GM10266 (cell line): Measurements from ENCODE around the gene HES5.

Source experiments
- DNase-seq: peaks from one replicate; pipeline ENCODE4 v3.0.0; 2012; ENCODE audit errors: extremely low spot score
- CTCF ChIP-seq: IDR thresholded peaks from 2 replicates; pipeline ENCODE4 v1.5.1; 2012; ENCODE audit warnings: mild to moderate bottlenecking, low read depth; ENCODE audit not compliant: control insufficient read depth, insufficient read depth; ENCODE audit errors: missing control alignments

HES5 gene

DNA sequence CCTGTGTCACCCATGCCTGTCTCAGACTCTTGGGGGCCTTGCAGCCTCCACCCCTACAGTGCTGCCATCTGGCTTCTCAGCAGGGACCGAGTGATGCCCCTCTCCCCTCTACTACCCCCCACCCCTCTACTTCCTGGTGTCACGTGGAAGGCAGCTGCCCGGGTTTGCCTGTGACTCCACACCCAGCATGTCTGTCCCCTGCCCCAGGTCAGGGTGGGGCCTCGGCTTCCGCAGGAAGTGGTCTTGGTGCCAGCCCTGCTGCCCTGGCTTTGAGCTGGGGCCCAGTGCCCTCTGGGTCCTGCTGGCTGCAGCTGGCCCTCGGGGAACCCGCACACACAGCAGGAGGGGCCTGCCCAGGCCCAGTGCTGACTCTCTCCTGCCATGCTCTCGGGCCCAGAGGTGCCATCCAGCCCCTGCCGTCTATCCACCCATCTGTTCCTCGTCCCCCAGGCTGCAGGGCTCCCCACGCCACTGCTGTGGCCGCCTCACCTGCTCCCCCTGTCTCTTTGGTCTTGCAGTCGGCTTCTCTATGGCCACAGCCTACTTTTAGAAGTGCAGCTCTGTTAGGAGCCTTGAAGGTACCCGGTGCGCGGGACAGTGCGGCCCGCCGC is 30.0 kb downstream of the HES5 start:
- no peak for DNase-seq
- no peak for TF ChIP-seq CTCF

- no peak for TF ChIP-seq CTCF
- DNase-seq = no peak
These were observed 30.8 kb downstream of the HES5 start for GRCh38 chr1:2499260-2499659.

- no peak for DNase-seq
These were observed 31.4 kb downstream of the HES5 start for GRCh38 chr1:2498648-2499047.

DNA sequence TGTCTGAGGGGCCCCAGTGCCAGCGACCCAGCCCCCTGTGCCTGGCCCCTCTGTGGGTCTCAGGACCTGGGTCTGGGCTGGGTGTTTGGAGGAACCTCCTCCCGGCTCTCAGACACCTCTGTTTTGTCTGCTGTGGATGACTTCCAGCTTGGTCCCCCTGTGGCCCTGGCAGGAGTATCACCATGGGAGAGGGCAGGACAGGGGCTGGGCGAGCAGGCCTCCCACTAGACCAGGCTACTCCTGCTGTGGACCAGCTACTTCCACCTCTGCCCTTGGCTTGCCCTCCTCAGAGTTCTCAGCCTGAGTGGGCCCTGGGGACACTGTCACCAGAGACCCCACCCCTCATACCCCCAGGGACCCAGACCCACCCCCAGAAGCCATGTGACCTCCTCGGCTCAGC is 32.2 kb downstream of the HES5 start:
- no peak for TF ChIP-seq CTCF
- no peak for DNase-seq

More at GRCh38 chr1:2498648-2499047, 31.4 kb downstream of the HES5 start:
- no peak for TF ChIP-seq CTCF

- no peak for DNase-seq
- no peak for TF ChIP-seq CTCF
These were observed 33.3 kb downstream of the HES5 start for GRCh38 chr1:2496746-2497145.

GRCh38 chr1:2496087-2496622 is 33.9 kb downstream of the HES5 start:
- no peak for TF ChIP-seq CTCF
- DNase-seq = no peak

DNA sequence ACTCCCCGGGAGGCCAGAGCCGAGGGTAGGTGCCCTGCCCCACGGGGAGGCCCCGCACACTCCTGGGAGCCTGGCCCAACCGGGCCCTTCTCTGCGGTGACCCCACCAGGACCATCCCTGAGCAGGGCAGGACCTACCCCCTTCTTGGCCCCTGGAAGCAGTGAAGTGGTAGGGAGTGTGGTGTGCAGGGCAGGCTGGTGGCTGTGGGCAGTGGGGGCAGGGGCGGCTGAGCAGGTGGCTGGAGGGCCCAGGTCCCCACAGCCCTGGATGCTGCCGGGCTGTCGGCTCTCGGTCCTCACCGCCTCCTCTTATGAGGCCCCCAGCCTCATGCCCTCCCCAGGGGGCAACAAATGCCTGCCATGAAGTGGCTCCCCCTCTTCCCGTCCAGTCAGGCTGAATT is 34.5 kb downstream of the HES5 start:
- no peak for DNase-seq
- no peak for TF ChIP-seq CTCF
